Measurements from ENCODE around the gene PPP2R5D.
A peak's percentile ranks its signal among the peaks of the same experiment; 100 is the strongest.

Gene PPP2R5D

GRCh38 chr6:42958125-42958524 lies 26.2 kb upstream of the PPP2R5D start:
- no peak for TF ChIP-seq GATA1 (IDR thresholded peaks at IDR 0.05; ENCODE audit: low read depth, low read length)
- DNase-seq = peak; percentile 21 to 35

GRCh38 chr6:42959917-42960242 lies 24.5 kb upstream of the PPP2R5D start:
- DNase-seq = no peak
- TF ChIP-seq POLR2A (IDR thresholded peaks at IDR 0.05; ENCODE audit: low read length) (no peak), GATA1 (IDR thresholded peaks at IDR 0.05; ENCODE audit: low read depth, low read length) (no peak)

GRCh38 chr6:42960243-42961019 lies 23.9 kb upstream of the PPP2R5D start, which contains the start of gene GNMT:
GNMT (plus strand) TSS chr6:42960754; CDS start chr6:42960768, 14 bp downstream.
- DNase-seq = peak; percentile 25 to 41

GRCh38 chr6:42961020-42961470 lies 23.3 kb upstream of the PPP2R5D start:
- no peak for TF ChIP-seq GATA1 (IDR thresholded peaks at IDR 0.05; ENCODE audit: low read depth, low read length)
- no peak for TF ChIP-seq POLR2A (IDR thresholded peaks at IDR 0.05; ENCODE audit: low read length)
- DNase-seq = no peak

More at GRCh38 chr6:42960243-42961019, 23.9 kb upstream of the PPP2R5D start, which contains the start of gene GNMT:
- TF ChIP-seq GATA1 (IDR thresholded peaks at IDR 0.05; ENCODE audit: low read depth, low read length) = no peak
- TF ChIP-seq POLR2A (IDR thresholded peaks at IDR 0.05; ENCODE audit: low read length) = no peak

GRCh38 chr6:42962096-42962495 lies 22.3 kb upstream of the PPP2R5D start:
- no peak for DNase-seq
- TF ChIP-seq POLR2A (IDR thresholded peaks at IDR 0.05; ENCODE audit: low read length) (no peak), GATA1 (IDR thresholded peaks at IDR 0.05; ENCODE audit: low read depth, low read length) (no peak)

GRCh38 chr6:42962502-42963178 lies 21.7 kb upstream of the PPP2R5D start:
- DNase-seq = no peak
- TF ChIP-seq GATA1 (IDR thresholded peaks at IDR 0.05; ENCODE audit: low read depth, low read length) (no peak), POLR2A (IDR thresholded peaks at IDR 0.05; ENCODE audit: low read length) (no peak)

- TF ChIP-seq POLR2A (IDR thresholded peaks at IDR 0.05; ENCODE audit: low read length) (no peak), GATA1 (IDR thresholded peaks at IDR 0.05; ENCODE audit: low read depth, low read length) (no peak)
- DNase-seq = no peak
These were observed 21.1 kb upstream of the PPP2R5D start for GRCh38 chr6:42963179-42963854.

- TF ChIP-seq GATA1 (IDR thresholded peaks at IDR 0.05; ENCODE audit: low read depth, low read length) = no peak
- no peak for TF ChIP-seq POLR2A (IDR thresholded peaks at IDR 0.05; ENCODE audit: low read length)
- DNase-seq = peak; percentile 70 to 73
These were observed 20.3 kb upstream of the PPP2R5D start for GRCh38 chr6:42963855-42964605.

- no peak for DNase-seq
- TF ChIP-seq GATA1 (IDR thresholded peaks at IDR 0.05; ENCODE audit: low read depth, low read length) (no peak), POLR2A (IDR thresholded peaks at IDR 0.05; ENCODE audit: low read length) (no peak)
These were observed 17.8 kb upstream of the PPP2R5D start for GRCh38 chr6:42966571-42966970.

- DNase-seq = no peak
- no peak for TF ChIP-seq POLR2A (IDR thresholded peaks at IDR 0.05; ENCODE audit: low read length)
- TF ChIP-seq GATA1 (IDR thresholded peaks at IDR 0.05; ENCODE audit: low read depth, low read length) = no peak
These were observed 17.1 kb upstream of the PPP2R5D start for GRCh38 chr6:42967228-42967627.

- TF ChIP-seq POLR2A (IDR thresholded peaks at IDR 0.05; ENCODE audit: low read length) = no peak
- TF ChIP-seq GATA1 (IDR thresholded peaks at IDR 0.05; ENCODE audit: low read depth, low read length) = no peak
- no peak for DNase-seq
These were observed 16.2 kb upstream of the PPP2R5D start for GRCh38 chr6:42968126-42968701.

- TF ChIP-seq POLR2A (IDR thresholded peaks at IDR 0.05; ENCODE audit: low read length) = no peak
- no peak for TF ChIP-seq GATA1 (IDR thresholded peaks at IDR 0.05; ENCODE audit: low read depth, low read length)
- no peak for DNase-seq
These were observed 15.6 kb upstream of the PPP2R5D start for GRCh38 chr6:42968783-42969182.

- TF ChIP-seq GATA1 (IDR thresholded peaks at IDR 0.05; ENCODE audit: low read depth, low read length) (no peak), POLR2A (IDR thresholded peaks at IDR 0.05; ENCODE audit: low read length) (no peak)
- peak in 1 of 2 experiments; percentile 35 for DNase-seq
These were observed 14.9 kb upstream of the PPP2R5D start for GRCh38 chr6:42969431-42969830.

Data from erythroblast (primary cell).